K562 (cell line): Measurements from ENCODE around the gene CCDC106.

Experiments
- ARNT ChIP-seq, 2 experiments: fragments of 450-650 bp; IDR thresholded peaks; 2 replicates each; pipeline ENCODE4 v1.6.1; 2016; ENCODE audit warnings: mild to moderate bottlenecking in 1 of 2
- FOXA1 ChIP-seq: fragments of 450-650 bp; IDR thresholded peaks from 2 replicates; pipeline ENCODE4 v1.6.1; 2016; ENCODE audit warnings: mild to moderate bottlenecking, borderline replicate concordance
- KDM1A ChIP-seq, 2 experiments: fragments of 450-650 bp; IDR thresholded peaks; 2 replicates each; pipeline ENCODE4 v1.6.1; 2016; ENCODE audit warnings: mild to moderate bottlenecking in 2 of 2
- NFIC ChIP-seq: fragments of 450-650 bp; IDR thresholded peaks from 2 replicates; pipeline ENCODE4 v1.6.1; 2017; ENCODE audit warnings: mild to moderate bottlenecking, inconsistent platforms
- NFYB ChIP-seq: IDR thresholded peaks from 2 replicates; pipeline ENCODE4 v1.6.1; 2011; ENCODE audit warnings: mild to moderate bottlenecking, moderate library complexity; ENCODE audit not compliant: insufficient read length; ENCODE audit errors: extremely low read depth
- POLR2A ChIP-seq: fragments of 450-650 bp; conservative IDR thresholded peaks from 2 replicates; pipeline ENCODE4 v1.6.1; 2016
- RAD21 ChIP-seq, 2 experiments: fragments of 250-450 bp in 1 of 2; fragments of 450-650 bp in 1 of 2; sonication (Bioruptor Pico) in 1 of 2; formaldehyde crosslinking in 1 of 2; IDR thresholded peaks in 1 of 2; conservative IDR thresholded peaks in 1 of 2; 2 replicates each; pipeline versions ENCODE4 v1.4.0 to v1.8.0; 2020 to 2022; ENCODE audit warnings: mild to moderate bottlenecking in 2 of 2, moderate library complexity in 1 of 2
- ZNF232 ChIP-seq: sonication (generic); formaldehyde crosslinking; IDR thresholded peaks from 2 replicates; pipeline ENCODE4 v1.8.0; 2022; ENCODE audit warnings: mild to moderate bottlenecking, missing genetic modification reagents
- TF ChIP-seq, protein P1 (sequence below), 2 experiments: IDR thresholded peaks; 2 replicates each; pipeline ENCODE4 v1.6.1; 2012; ENCODE audit warnings: improper control_type of control experiment in 2 of 2, low read depth in 2 of 2, low read length in 2 of 2, borderline replicate concordance in 1 of 2
- TF ChIP-seq, protein P2 (sequence below): fragments of 250-450 bp; sonication (Bioruptor Pico); IDR thresholded peaks from 2 replicates; pipeline ENCODE4 v1.4.0; 2020
- TF ChIP-seq, protein P3 (sequence below): sonication (generic); formaldehyde crosslinking; IDR thresholded peaks from 2 replicates; pipeline ENCODE4 v1.4.0; 2020; ENCODE audit warnings: mild to moderate bottlenecking, missing genetic modification reagents

DNA sequence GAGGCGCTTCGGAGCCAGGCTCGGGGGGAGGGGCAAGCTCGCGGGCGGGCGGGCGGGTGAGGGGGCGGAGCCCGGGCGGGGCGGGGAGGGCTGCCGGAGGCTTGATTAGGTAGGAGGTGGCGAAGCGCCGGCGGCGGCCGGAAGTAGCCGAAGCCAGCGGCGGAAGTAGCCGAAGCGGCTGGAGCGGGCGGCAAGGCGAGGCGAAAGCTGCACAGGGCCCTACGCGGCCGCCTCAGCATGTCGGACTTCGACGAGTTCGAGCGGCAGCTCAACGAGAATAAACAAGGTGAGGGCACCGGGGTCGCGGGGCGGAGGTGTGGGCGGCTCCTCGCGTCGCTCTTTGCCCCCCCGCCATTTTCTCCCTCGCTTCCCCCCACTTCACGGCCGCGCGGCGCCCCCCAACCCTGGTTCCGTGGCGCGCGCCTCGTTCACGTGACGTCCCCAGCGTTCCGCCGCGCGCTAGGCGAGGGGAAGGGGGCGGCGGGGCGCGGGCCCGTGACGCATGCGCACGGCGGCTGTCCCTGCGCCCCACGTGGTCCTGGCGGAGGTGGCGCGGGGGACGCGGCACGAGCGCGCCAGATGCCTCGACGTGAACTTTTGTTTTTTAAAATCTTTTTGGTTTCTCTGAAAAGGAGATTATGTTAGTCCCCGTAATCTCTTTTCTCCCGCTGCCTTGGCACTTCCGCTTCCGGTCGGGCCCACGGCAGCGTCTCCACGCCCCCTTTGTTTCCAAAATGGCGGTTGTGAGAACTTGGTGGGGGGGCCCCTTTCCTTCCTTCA is 7.0 kb downstream of the CCDC106 start, which contains the start of gene U2AF2:
- TF ChIP-seq NFYB (no peak), RAD21 (CRISPR knock-in tag; conservative IDR thresholded peaks at IDR 0.05 in 1 of 2, IDR thresholded peaks at IDR 0.05 in 1 of 2) (0 out of 4 replicates have a peak, but pooled peaks of 1 of the 2 experiments have one; percentile 13), NFIC (no peak), POLR2A (peak; percentile 92), KDM1A (IDR thresholded peaks at IDR 0.05) (no peak), ZNF232 (CRISPR knock-in tag) (no peak), ARNT (IDR thresholded peaks at IDR 0.05) (no peak), FOXA1 (no peak)
- TF ChIP-seq, protein P1, sequence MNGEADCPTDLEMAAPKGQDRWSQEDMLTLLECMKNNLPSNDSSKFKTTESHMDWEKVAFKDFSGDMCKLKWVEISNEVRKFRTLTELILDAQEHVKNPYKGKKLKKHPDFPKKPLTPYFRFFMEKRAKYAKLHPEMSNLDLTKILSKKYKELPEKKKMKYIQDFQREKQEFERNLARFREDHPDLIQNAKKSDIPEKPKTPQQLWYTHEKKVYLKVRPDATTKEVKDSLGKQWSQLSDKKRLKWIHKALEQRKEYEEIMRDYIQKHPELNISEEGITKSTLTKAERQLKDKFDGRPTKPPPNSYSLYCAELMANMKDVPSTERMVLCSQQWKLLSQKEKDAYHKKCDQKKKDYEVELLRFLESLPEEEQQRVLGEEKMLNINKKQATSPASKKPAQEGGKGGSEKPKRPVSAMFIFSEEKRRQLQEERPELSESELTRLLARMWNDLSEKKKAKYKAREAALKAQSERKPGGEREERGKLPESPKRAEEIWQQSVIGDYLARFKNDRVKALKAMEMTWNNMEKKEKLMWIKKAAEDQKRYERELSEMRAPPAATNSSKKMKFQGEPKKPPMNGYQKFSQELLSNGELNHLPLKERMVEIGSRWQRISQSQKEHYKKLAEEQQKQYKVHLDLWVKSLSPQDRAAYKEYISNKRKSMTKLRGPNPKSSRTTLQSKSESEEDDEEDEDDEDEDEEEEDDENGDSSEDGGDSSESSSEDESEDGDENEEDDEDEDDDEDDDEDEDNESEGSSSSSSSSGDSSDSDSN (IDR thresholded peaks at IDR 0.05; ENCODE audit: borderline replicate concordance in 1 of 2, low read depth in 2 of 2, low read length in 2 of 2): no peak
- TF ChIP-seq, protein P2, sequence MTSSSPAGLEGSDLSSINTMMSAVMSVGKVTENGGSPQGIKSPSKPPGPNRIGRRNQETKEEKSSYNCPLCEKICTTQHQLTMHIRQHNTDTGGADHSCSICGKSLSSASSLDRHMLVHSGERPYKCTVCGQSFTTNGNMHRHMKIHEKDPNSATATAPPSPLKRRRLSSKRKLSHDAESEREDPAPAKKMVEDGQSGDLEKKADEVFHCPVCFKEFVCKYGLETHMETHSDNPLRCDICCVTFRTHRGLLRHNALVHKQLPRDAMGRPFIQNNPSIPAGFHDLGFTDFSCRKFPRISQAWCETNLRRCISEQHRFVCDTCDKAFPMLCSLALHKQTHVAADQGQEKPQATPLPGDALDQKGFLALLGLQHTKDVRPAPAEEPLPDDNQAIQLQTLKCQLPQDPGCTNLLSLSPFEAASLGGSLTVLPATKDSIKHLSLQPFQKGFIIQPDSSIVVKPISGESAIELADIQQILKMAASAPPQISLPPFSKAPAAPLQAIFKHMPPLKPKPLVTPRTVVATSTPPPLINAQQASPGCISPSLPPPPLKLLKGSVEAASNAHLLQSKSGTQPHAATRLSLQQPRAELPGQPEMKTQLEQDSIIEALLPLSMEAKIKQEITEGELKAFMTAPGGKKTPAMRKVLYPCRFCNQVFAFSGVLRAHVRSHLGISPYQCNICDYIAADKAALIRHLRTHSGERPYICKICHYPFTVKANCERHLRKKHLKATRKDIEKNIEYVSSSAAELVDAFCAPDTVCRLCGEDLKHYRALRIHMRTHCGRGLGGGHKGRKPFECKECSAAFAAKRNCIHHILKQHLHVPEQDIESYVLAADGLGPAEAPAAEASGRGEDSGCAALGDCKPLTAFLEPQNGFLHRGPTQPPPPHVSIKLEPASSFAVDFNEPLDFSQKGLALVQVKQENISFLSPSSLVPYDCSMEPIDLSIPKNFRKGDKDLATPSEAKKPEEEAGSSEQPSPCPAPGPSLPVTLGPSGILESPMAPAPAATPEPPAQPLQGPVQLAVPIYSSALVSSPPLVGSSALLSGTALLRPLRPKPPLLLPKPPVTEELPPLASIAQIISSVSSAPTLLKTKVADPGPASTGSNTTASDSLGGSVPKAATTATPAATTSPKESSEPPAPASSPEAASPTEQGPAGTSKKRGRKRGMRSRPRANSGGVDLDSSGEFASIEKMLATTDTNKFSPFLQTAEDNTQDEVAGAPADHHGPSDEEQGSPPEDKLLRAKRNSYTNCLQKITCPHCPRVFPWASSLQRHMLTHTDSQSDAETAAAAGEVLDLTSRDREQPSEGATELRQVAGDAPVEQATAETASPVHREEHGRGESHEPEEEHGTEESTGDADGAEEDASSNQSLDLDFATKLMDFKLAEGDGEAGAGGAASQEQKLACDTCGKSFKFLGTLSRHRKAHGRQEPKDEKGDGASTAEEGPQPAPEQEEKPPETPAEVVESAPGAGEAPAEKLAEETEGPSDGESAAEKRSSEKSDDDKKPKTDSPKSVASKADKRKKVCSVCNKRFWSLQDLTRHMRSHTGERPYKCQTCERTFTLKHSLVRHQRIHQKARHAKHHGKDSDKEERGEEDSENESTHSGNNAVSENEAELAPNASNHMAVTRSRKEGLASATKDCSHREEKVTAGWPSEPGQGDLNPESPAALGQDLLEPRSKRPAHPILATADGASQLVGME: peak; percentile 89
- TF ChIP-seq, protein P3, sequence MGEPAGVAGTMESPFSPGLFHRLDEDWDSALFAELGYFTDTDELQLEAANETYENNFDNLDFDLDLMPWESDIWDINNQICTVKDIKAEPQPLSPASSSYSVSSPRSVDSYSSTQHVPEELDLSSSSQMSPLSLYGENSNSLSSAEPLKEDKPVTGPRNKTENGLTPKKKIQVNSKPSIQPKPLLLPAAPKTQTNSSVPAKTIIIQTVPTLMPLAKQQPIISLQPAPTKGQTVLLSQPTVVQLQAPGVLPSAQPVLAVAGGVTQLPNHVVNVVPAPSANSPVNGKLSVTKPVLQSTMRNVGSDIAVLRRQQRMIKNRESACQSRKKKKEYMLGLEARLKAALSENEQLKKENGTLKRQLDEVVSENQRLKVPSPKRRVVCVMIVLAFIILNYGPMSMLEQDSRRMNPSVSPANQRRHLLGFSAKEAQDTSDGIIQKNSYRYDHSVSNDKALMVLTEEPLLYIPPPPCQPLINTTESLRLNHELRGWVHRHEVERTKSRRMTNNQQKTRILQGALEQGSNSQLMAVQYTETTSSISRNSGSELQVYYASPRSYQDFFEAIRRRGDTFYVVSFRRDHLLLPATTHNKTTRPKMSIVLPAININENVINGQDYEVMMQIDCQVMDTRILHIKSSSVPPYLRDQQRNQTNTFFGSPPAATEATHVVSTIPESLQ (CRISPR knock-in tag): no peak
